GM12872 (cell line): ENCODE results near the gene AGAP1.

ENCODE experiments used
- TF ChIP-seq, protein P1 (sequence below): IDR thresholded peaks from 3 replicates; pipeline ENCODE4 v1.5.1; 2011; ENCODE audit warnings: low read depth, mild to moderate bottlenecking, low read length, moderate library complexity; ENCODE audit not compliant: insufficient read depth

The AGAP1 gene

DNA sequence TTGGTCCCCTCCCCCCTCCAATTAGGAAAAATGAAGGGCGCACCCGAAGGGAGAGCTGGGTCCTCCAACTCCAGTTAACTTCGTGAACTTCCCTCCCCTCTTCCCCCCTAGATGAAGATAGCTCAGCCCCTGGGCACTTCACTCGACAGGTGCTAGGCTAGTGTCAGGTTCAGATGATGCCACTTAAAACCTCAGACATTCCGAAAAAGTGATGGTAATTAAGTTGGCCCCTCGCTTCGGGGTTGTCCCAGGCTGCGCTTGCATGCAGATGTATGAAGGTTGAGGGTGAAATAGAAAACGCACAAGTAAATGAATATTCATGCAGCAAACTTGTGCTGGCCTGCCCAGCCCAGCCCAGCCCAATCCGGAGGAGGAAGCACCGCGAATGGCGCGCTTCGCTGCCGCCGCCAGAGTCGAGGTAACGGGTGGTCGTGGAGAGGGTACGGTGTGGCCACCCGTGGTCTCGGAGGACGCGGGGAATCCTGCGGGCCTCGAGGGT lies 677.4 kb downstream of the AGAP1 start:
- TF ChIP-seq, protein P1, sequence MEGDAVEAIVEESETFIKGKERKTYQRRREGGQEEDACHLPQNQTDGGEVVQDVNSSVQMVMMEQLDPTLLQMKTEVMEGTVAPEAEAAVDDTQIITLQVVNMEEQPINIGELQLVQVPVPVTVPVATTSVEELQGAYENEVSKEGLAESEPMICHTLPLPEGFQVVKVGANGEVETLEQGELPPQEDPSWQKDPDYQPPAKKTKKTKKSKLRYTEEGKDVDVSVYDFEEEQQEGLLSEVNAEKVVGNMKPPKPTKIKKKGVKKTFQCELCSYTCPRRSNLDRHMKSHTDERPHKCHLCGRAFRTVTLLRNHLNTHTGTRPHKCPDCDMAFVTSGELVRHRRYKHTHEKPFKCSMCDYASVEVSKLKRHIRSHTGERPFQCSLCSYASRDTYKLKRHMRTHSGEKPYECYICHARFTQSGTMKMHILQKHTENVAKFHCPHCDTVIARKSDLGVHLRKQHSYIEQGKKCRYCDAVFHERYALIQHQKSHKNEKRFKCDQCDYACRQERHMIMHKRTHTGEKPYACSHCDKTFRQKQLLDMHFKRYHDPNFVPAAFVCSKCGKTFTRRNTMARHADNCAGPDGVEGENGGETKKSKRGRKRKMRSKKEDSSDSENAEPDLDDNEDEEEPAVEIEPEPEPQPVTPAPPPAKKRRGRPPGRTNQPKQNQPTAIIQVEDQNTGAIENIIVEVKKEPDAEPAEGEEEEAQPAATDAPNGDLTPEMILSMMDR = no peak

GRCh38 chr2:236171680-236172254 lies 677.9 kb downstream of the AGAP1 start:
- TF ChIP-seq, protein P1 = no peak

DNA sequence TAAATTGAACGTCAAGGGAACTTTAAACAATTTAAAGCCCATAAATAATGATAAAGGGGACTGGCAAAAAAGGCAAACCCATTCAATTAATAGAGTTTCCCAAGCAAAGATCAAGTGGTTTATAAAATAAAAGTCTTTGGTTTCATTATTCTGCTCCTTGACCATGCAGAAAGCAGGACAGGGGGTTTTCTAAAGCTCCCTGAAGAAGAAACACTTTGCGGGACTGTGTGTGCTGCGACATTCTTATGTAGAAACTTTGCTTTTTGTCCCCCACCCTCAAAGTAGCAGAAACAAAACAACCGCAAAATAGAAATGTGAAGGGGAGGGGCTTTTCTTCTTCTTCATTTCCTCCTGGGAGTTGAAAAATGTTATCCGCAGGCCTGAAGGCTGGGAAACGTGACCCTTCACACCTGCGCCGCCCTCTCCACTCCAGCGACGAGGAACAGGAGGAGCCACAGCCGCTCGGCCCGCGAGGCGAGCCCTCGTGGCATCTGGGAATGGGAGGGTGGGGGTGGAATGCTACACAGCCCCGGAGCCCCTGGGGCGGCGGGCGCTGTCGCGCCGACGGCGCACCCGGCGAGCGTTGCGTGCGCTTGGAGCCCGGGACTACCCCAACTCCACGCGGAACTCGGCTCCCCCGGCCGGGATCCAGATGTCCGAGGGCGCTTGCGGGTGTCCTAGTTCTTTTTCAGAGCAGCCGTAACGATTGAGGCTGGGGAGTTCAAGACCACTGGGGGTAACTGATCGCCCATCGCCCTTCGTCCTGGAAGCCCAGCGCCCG lies 678.6 kb downstream of the AGAP1 start:
- TF ChIP-seq, protein P1 = no peak

GRCh38 chr2:236173036-236173728 lies 679.3 kb downstream of the AGAP1 start:
- TF ChIP-seq, protein P1 = no peak

GRCh38 chr2:236173729-236174607 lies 680.1 kb downstream of the AGAP1 start:
- TF ChIP-seq, protein P1 = no peak

DNA sequence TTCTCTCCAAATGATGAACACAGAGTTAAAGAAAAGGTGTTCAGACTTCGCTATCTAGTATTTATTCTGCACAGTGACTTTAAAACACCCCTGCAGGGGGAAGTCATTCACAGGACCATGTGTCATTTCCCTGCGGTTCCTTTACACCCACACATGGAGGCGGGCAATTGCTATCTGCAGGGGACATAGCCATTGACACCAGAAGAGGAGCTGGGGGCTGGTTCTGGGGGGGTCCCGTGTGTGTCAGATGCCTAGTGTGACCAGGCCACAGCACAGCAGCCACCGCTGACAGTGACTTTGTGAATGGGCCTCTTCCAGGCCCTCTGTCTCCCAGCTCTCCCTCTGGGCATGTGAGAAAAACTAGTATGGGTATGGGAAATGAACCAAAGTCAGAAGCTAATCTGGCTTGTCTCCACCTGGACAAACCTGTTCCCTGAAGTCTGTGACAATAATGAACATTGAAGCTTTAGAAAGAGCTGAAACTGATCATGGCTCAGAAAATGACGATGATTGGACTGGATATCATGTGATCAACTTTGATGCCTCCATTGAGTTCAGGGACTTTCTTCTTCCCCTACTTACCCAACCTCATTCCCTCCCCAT lies 681.8 kb downstream of the AGAP1 start:
- TF ChIP-seq, protein P1 = no peak
